WTC11 (cell line): ENCODE results near the gene GRK2. TPM values are rescaled to one million over a fixed set of nuclear protein-coding genes. Genes with fewer than 3 reads are reported as not detected.

Source experiments
- ATAC-seq: fragments of 200-7000 bp; cut with Tn5 transposase; 2 replicates; pipeline ENCODE4 v1.10.0; 2021; ENCODE audit warnings: mild to moderate bottlenecking, moderate library complexity
- CTCF ChIA-PET: fragments of 300-600 bp; sonication (Branson Sonifier 250); formaldehyde crosslinking; loops from one replicate; lab custom pipeline; 2021; ENCODE audit warnings: antibody characterized with exemption; lab: Charles Lee
- POLR2A ChIA-PET: fragments of 350-600 bp; sonication (Branson Sonifier 250); formaldehyde crosslinking; loops from one replicate; lab custom pipeline; 2021; ENCODE audit warnings: antibody characterized with exemption; lab: Charles Lee
- DNase-seq: peaks from one replicate; pipeline ENCODE4 v3.0.0; 2021; ENCODE audit warnings: low spot score
- H3K27ac Mint-ChIP-seq: 2 replicates; pipeline ENCODE4 v1.8.0; 2021; ENCODE audit warnings: mixed read lengths
- H3K27me3 Mint-ChIP-seq: 2 replicates; pipeline ENCODE4 v1.8.0; 2021; ENCODE audit warnings: low read depth, mild to moderate bottlenecking, moderate library complexity, mixed read lengths
- H3K36me3 Mint-ChIP-seq: 2 replicates; pipeline ENCODE4 v1.8.0; 2021; ENCODE audit warnings: mixed read lengths
- H3K4me1 Mint-ChIP-seq: 2 replicates; pipeline ENCODE4 v1.8.0; 2022; ENCODE audit warnings: mixed read lengths
- H3K4me3 Mint-ChIP-seq: 2 replicates; pipeline ENCODE4 v1.8.0; 2021; ENCODE audit warnings: mild to moderate bottlenecking, moderate library complexity, mixed read lengths
- H3K9me3 Mint-ChIP-seq: 2 replicates; pipeline ENCODE4 v1.8.0; 2021; ENCODE audit warnings: mixed read lengths
- ATF2 ChIP-seq: sonication (generic); formaldehyde crosslinking; IDR thresholded peaks from 2 replicates; pipeline ENCODE4 v1.8.1; 2022; ENCODE audit warnings: low read depth, missing genetic modification reagents, borderline replicate concordance
- ATF3 ChIP-seq: sonication (generic); formaldehyde crosslinking; conservative IDR thresholded peaks from 2 replicates; pipeline ENCODE4 v1.8.1; 2022; ENCODE audit warnings: mild to moderate bottlenecking, missing genetic modification reagents
- ATF6 ChIP-seq: sonication (generic); formaldehyde crosslinking; IDR thresholded peaks from 2 replicates; pipeline ENCODE4 v1.8.1; 2023; ENCODE audit warnings: mild to moderate bottlenecking, missing genetic modification reagents
- ETV6 ChIP-seq: sonication (generic); formaldehyde crosslinking; IDR thresholded peaks from 2 replicates; pipeline ENCODE4 v1.8.1; 2022; ENCODE audit warnings: mild to moderate bottlenecking, missing genetic modification reagents
- FOXP1 ChIP-seq: sonication (generic); formaldehyde crosslinking; IDR thresholded peaks from 2 replicates; pipeline ENCODE4 v1.8.0; 2022; ENCODE audit warnings: missing genetic modification reagents, mild to moderate bottlenecking, moderate library complexity, borderline replicate concordance
- GRHL2 ChIP-seq: fragments of 250-450 bp; sonication (Bioruptor Pico); IDR thresholded peaks from 2 replicates; pipeline ENCODE4 v1.8.0; 2022; ENCODE audit warnings: mild to moderate bottlenecking, moderate library complexity; ENCODE audit not compliant: insufficient replicate concordance, severe bottlenecking
- HMGXB4 ChIP-seq: sonication (generic); formaldehyde crosslinking; IDR thresholded peaks from 2 replicates; pipeline ENCODE4 v1.8.1; 2023; ENCODE audit warnings: mild to moderate bottlenecking, moderate library complexity, missing genetic modification reagents
- JUN ChIP-seq: sonication (generic); formaldehyde crosslinking; IDR thresholded peaks from 2 replicates; pipeline ENCODE4 v1.8.0; 2023; ENCODE audit warnings: mild to moderate bottlenecking, missing genetic modification reagents
- MXD4 ChIP-seq: fragments of 250-450 bp; sonication (Bioruptor Pico); IDR thresholded peaks from 2 replicates; pipeline ENCODE4 v1.8.0; 2021; ENCODE audit warnings: mild to moderate bottlenecking, moderate library complexity, borderline replicate concordance
- RELA ChIP-seq: sonication (generic); formaldehyde crosslinking; IDR thresholded peaks from 2 replicates; pipeline ENCODE4 v1.8.1; 2022; ENCODE audit warnings: missing genetic modification reagents, mild to moderate bottlenecking, borderline replicate concordance
- SOX15 ChIP-seq: fragments of 250-450 bp; sonication (Bioruptor Pico); IDR thresholded peaks from 2 replicates; pipeline ENCODE4 v1.9.0; 2021; ENCODE audit warnings: mild to moderate bottlenecking
- ZNF138 ChIP-seq: sonication (generic); formaldehyde crosslinking; conservative IDR thresholded peaks from 2 replicates; pipeline ENCODE4 v1.8.1; 2022; ENCODE audit warnings: mild to moderate bottlenecking, moderate library complexity, missing genetic modification reagents
- ZNF671 ChIP-seq: fragments of 250-450 bp; sonication (Bioruptor Pico); IDR thresholded peaks from 2 replicates; pipeline ENCODE4 v1.8.0; 2021; ENCODE audit warnings: mild to moderate bottlenecking
- total RNA-seq: library from RNA; stranded (reverse); gene quantifications from 3 replicates; pipeline ENCODE4 v1.2.3, GENCODE V29; 2021

GRK2 gene
- total RNA-seq, 1 experiment from 2014 or later = 68.1 TPM

GRCh38 chr11:67271205-67271540, 4.9 kb downstream of the GRK2 start:
- Mint-ChIP-seq H3K27me3 (no peaks in the 10 kb centered on the region; the same call in 1 of the 2 replicates), H3K36me3 (no peaks in the 10 kb centered on the region), H3K4me3 (peak overlapping the region; percentile 53; the same call in 1 of the 2 replicates), H3K4me1 (peaks cover 53% of the 10 kb centered on the region), H3K9me3 (no peaks in the 10 kb centered on the region), H3K27ac (peak overlapping the region; percentile 94; the same call in 1 of the 2 replicates)
- ATAC-seq (no peak), DNase-seq (peak; percentile 3)
- POLR2A ChIA-PET = no interaction called here
- no peak for TF ChIP-seq JUN
- CTCF ChIA-PET = interaction anchor here (0.6 to 3.0 kb wide), 12 partner anchors 8 to 387 kb away, joined by 3 to 14 read pairs (median 6); partner anchors contain the start of genes ANKRD13D and SSH3

- DNase-seq = peak; percentile 28
- no peaks in the 10 kb centered on the region for H3K36me3 Mint-ChIP-seq
- POLR2A ChIA-PET = no interaction called here
- no peak for TF ChIP-seq SOX15 (CRISPR knock-in tag)
- peak; percentile 100 for TF ChIP-seq ETV6 (CRISPR knock-in tag)
- no peak for TF ChIP-seq HMGXB4 (CRISPR knock-in tag)
- TF ChIP-seq GRHL2 = no peak
- TF ChIP-seq RELA (CRISPR knock-in tag) = no peak
- TF ChIP-seq, all 79 proteins: peak for 1
- CTCF ChIA-PET = interaction anchor here (0.6 to 3.0 kb wide), 11 partner anchors 9 to 388 kb away, joined by 3 to 14 read pairs (median 7); partner anchors contain the start of genes ANKRD13D and SSH3
- ATAC-seq = 0 out of 2 replicates have a peak, but pooled peaks have one; percentile 4
- Mint-ChIP-seq H3K27me3 (no peaks in the 10 kb centered on the region; the same call in 1 of the 2 replicates), H3K4me1 (peaks cover 57% of the 10 kb centered on the region), H3K9me3 (no peaks in the 10 kb centered on the region), H3K27ac (peak overlapping the region; percentile 94; the same call in 1 of the 2 replicates), H3K4me3 (peak overlapping the region; percentile 53; the same call in 1 of the 2 replicates)
Observed at GRCh38 chr11:67271541-67272284, 5.4 kb downstream of the GRK2 start.

GRCh38 chr11:67272327-67273259, 6.3 kb downstream of the GRK2 start:
- DNase-seq = no peak
- no peak for ATAC-seq
- peaks cover 62% of the 10 kb centered on the region for H3K4me1 Mint-ChIP-seq
- H3K36me3 Mint-ChIP-seq = no peaks in the 10 kb centered on the region
- POLR2A ChIA-PET = no interaction called here
- H3K27me3 Mint-ChIP-seq = no peaks in the 10 kb centered on the region
- no peak overlapping the region for H3K27ac Mint-ChIP-seq
- no peak overlapping the region for H3K4me3 Mint-ChIP-seq
- CTCF ChIA-PET = interaction anchor here (0.6 to 1.9 kb wide), 6 partner anchors 10 to 100 kb away, joined by 3 to 12 read pairs (median 4); no protein-coding TSS in a partner anchor
- TF ChIP-seq ATF6 (CRISPR knock-in tag) = no peak
- peak; percentile 5; the same call in 1 of the 2 replicates for TF ChIP-seq FOXP1 (CRISPR knock-in tag)
- no peaks in the 10 kb centered on the region for H3K9me3 Mint-ChIP-seq

- peaks cover 59% of the 10 kb centered on the region for H3K4me1 Mint-ChIP-seq
- ATAC-seq = no peak
- H3K9me3 Mint-ChIP-seq = no peaks in the 10 kb centered on the region
- DNase-seq = peak; percentile 11
- TF ChIP-seq ATF3 (CRISPR knock-in tag) = no peak
- no peak for TF ChIP-seq ZNF671 (CRISPR knock-in tag)
- TF ChIP-seq MXD4 (CRISPR knock-in tag) = no peak
- TF ChIP-seq ATF2 (CRISPR knock-in tag) = no peak
- no peak for TF ChIP-seq HMGXB4 (CRISPR knock-in tag)
- TF ChIP-seq ZNF138 = no peak
- no peak overlapping the region for H3K27ac Mint-ChIP-seq
- ChIA-PET POLR2A (no interaction called here), CTCF (interaction anchor here (0.7 to 1.9 kb wide), 2 partner anchors 12 to 30 kb away, joined by 4 to 7 read pairs; partner anchors contain the start of gene SSH3)
- no peaks in the 10 kb centered on the region for H3K36me3 Mint-ChIP-seq
- H3K4me3 Mint-ChIP-seq = no peak overlapping the region
- no peaks in the 10 kb centered on the region for H3K27me3 Mint-ChIP-seq
Observed at GRCh38 chr11:67273260-67273990, 7.2 kb downstream of the GRK2 start.
